ENCODE results near the gene SLC38A1. TPM values are rescaled to one million over a fixed set of nuclear protein-coding genes. Genes with fewer than 3 reads are reported as not detected.
"Not testable (repeated sequence)": the region's sequence is repeated elsewhere in the genome, so short reads cannot be mapped to it uniquely, and the experiment has no call there.

Gene SLC38A1
- total and polyA plus RNA-seq, 5 donors: 20.8 to 82.4 (median 60.0) TPM

DNA sequence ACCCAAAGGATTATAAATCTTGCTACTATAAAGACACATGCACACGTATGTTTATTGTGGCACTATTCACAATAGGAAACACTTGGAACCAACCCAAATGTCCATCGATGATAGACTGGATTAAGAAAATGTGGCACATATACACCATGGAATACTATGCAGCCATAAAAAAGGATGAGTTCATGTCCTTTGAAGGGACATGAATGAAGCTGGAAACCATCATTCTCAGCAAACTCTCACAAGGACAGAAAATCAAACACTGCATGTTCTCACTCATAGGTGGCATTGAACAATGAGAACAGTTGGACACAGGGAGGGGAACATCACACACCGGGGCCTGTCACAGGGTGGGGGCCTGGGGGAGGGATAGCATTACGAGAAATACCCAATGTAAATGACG, 16.8 kb downstream of the SLC38A1 start:
- DNase-seq; H3K27me3 ChIP-seq (ENCODE audit: control insufficient read depth, insufficient read depth); H3K9me3 ChIP-seq (ENCODE audit: control insufficient read depth, low read length); H3K27ac ChIP-seq (ENCODE audit: low read length); H3K4me3 ChIP-seq (ENCODE audit: low read length); ATAC-seq; intact Hi-C loops (cut with DNase I); H3K4me1 ChIP-seq (ENCODE audit: control insufficient read depth, insufficient read depth, low read length): not testable (repeated sequence)
- 97% methylated on average over 5 of the region's 5 CpGs for WGBS

DNA sequence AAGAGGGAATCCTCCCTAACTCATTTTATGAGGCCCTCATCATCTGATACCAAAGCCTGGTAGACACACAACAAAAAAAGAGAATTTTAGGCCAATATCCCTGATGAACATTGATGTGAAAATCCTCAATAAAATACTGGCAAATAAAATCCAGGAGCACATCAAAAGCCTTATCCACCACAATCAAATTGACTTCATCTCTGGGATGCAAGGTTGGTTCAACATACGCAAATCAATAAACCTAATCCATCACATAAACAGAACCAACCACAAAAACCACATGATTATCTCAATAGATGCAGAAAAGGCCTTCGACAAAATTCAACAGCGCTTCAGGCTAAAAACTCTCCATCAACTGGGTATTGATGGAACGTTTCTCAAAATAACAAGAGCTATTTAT, 18.9 kb downstream of the SLC38A1 start:
- H3K27me3 ChIP-seq (ENCODE audit: control insufficient read depth, insufficient read depth); H3K4me3 ChIP-seq (ENCODE audit: low read length); DNase-seq; intact Hi-C loops (cut with DNase I); H3K4me1 ChIP-seq (ENCODE audit: control insufficient read depth, insufficient read depth, low read length); ATAC-seq; H3K27ac ChIP-seq (ENCODE audit: low read length); H3K9me3 ChIP-seq (ENCODE audit: control insufficient read depth, low read length): not testable (repeated sequence)
- WGBS: 92% methylated on average over 4 of the region's 4 CpGs

DNA sequence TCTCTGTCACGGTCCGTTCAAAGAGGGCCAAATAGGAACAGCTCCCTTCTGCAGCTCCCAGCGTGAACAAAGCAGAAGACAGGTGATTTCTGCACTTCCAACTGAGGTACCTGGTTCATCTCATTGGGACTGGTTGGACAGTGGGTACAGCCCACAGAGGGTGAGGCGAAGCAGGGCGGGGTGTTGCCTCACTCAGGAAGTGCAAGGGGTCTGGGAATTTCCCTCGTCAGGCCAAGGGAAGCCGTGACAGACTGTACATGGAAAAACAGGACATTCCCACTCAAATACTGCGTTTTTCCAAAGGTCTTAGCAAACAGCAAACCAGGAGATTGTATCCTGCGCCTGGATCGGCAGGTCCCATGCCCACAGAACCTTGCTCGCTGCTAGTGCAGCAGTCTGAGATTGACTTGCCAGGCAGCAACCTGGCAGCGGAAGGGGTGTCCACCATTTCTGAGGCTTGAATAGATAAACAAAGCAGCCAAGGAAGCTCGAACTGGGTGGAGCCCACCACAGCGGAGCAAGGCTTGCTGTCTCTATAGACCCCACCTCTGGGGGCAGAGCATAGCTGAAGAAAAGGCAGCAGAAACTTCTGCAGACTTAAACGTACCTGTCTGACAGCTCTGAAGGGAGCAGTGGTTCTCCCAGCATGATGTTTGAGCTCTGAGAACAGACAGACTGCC, 22.7 kb downstream of the SLC38A1 start:
- peaks cover 5% of the 10 kb centered on the region for H3K4me1 ChIP-seq (ENCODE audit: control insufficient read depth, insufficient read depth, low read length)
- WGBS: 82% methylated on average over 15 of the region's 15 CpGs
- no peak overlapping the region for H3K4me3 ChIP-seq (ENCODE audit: low read length)
- DNase-seq (no peak), ATAC-seq (no peak)
- no peaks in the 10 kb centered on the region for H3K27me3 ChIP-seq (ENCODE audit: control insufficient read depth, insufficient read depth)
- intact Hi-C loops (cut with DNase I): no loop called here
- H3K27ac ChIP-seq (ENCODE audit: low read length): no peak overlapping the region
- H3K9me3 ChIP-seq (ENCODE audit: control insufficient read depth, low read length): no peaks in the 10 kb centered on the region

DNA sequence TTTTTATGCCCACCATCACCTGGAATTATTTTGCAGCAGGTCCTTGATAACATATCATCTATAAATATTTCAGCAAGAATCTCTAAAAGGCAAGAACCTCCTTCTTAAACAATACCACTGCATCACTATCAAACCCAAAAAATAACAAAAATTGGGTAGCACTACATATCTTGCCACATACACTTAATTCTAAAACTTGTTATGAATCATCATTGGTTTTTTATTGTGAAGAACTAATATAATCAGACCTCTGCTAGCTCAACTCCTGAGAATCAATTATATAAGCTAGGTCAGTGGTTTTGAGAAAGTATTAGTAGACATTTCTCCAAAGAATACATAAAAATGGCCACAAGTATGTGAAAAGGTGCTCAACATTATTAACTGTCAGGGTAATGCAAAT, 23.8 kb downstream of the SLC38A1 start:
- ATAC-seq: no peak
- Histone ChIP-seq H3K27me3 (ENCODE audit: control insufficient read depth, insufficient read depth) (no peaks in the 10 kb centered on the region), H3K4me3 (ENCODE audit: low read length) (no peak overlapping the region), H3K4me1 (ENCODE audit: control insufficient read depth, insufficient read depth, low read length) (peaks cover 5% of the 10 kb centered on the region), H3K9me3 (ENCODE audit: control insufficient read depth, low read length) (no peaks in the 10 kb centered on the region), H3K27ac (ENCODE audit: low read length) (no peak overlapping the region)
- no peak for DNase-seq
- intact Hi-C loops (cut with DNase I): no loop called here

GRCh38 chr12:46244273-46244915, 24.4 kb downstream of the SLC38A1 start:
- WGBS: 90% methylated on average over 1 of the region's 1 CpG
- Histone ChIP-seq H3K9me3 (ENCODE audit: control insufficient read depth, low read length) (no peaks in the 10 kb centered on the region), H3K27me3 (ENCODE audit: control insufficient read depth, insufficient read depth) (no peaks in the 10 kb centered on the region), H3K27ac (ENCODE audit: low read length) (no peak overlapping the region), H3K4me3 (ENCODE audit: low read length) (no peak overlapping the region), H3K4me1 (ENCODE audit: control insufficient read depth, insufficient read depth, low read length) (peaks cover 5% of the 10 kb centered on the region)
- intact Hi-C loops (cut with DNase I): no loop called here
- ATAC-seq (no peak), DNase-seq (no peak)

DNA sequence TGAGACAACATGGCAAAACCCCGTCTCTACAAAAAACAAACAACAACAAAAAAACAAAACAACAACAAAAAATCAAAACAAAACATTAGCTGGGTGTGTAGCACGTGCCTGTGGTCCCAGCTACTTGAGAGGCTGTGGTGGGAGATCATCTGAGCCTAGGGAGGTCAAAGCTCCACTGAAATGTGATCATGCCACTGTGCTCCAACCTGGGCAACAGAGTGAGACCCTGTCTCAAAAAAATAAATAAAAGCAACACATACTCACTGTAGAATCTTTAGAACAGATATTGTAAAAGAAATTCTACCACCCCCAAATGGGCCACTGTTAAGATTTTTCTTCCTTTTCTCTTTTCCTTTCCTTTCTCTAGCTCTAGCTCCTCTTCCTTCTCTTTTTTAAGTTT, 26.3 kb downstream of the SLC38A1 start:
- DNase-seq (no peak), ATAC-seq (no peak)
- intact Hi-C loops (cut with DNase I): no loop called here
- no peaks in the 10 kb centered on the region for H3K9me3 ChIP-seq (ENCODE audit: control insufficient read depth, low read length)
- H3K4me3 ChIP-seq (ENCODE audit: low read length): no peak overlapping the region
- peaks cover 5% of the 10 kb centered on the region for H3K4me1 ChIP-seq (ENCODE audit: control insufficient read depth, insufficient read depth, low read length)
- 91% methylated on average over 2 of the region's 2 CpGs for WGBS
- no peak overlapping the region for H3K27ac ChIP-seq (ENCODE audit: low read length)
- H3K27me3 ChIP-seq (ENCODE audit: control insufficient read depth, insufficient read depth): no peaks in the 10 kb centered on the region

- no peak overlapping the region for H3K27ac ChIP-seq (ENCODE audit: low read length)
- H3K4me1 ChIP-seq (ENCODE audit: control insufficient read depth, insufficient read depth, low read length): no peaks in the 10 kb centered on the region
- H3K27me3 ChIP-seq (ENCODE audit: control insufficient read depth, insufficient read depth): no peaks in the 10 kb centered on the region
- no peak overlapping the region for H3K4me3 ChIP-seq (ENCODE audit: low read length)
- DNase-seq: no peak
- WGBS: 96% methylated on average over 7 of the region's 7 CpGs
- no peak for ATAC-seq
- intact Hi-C loops (cut with DNase I): no loop called here
- no peaks in the 10 kb centered on the region for H3K9me3 ChIP-seq (ENCODE audit: control insufficient read depth, low read length)
Observed at GRCh38 chr12:46240436-46240835, 28.4 kb downstream of the SLC38A1 start.

- WGBS: 84% methylated on average over 1 of the region's 1 CpG
- Histone ChIP-seq H3K4me1 (ENCODE audit: control insufficient read depth, insufficient read depth, low read length) (no peaks in the 10 kb centered on the region), H3K9me3 (ENCODE audit: control insufficient read depth, low read length) (no peaks in the 10 kb centered on the region), H3K27ac (ENCODE audit: low read length) (no peak overlapping the region), H3K4me3 (ENCODE audit: low read length) (no peak overlapping the region), H3K27me3 (ENCODE audit: control insufficient read depth, insufficient read depth) (no peaks in the 10 kb centered on the region)
- DNase-seq: no peak
- intact Hi-C loops (cut with DNase I): no loop called here
- ATAC-seq: no peak
Observed at GRCh38 chr12:46238821-46239220, 30.0 kb downstream of the SLC38A1 start.

- ATAC-seq (no peak), DNase-seq (no peak)
- Histone ChIP-seq H3K27me3 (ENCODE audit: control insufficient read depth, insufficient read depth) (no peaks in the 10 kb centered on the region), H3K4me3 (ENCODE audit: low read length) (no peak overlapping the region), H3K27ac (ENCODE audit: low read length) (no peak overlapping the region), H3K9me3 (ENCODE audit: control insufficient read depth, low read length) (no peaks in the 10 kb centered on the region), H3K4me1 (ENCODE audit: control insufficient read depth, insufficient read depth, low read length) (no peaks in the 10 kb centered on the region)
- intact Hi-C loops (cut with DNase I): no loop called here
- 83% methylated on average over 3 of the region's 3 CpGs for WGBS
Observed at GRCh38 chr12:46237371-46238045, 31.3 kb downstream of the SLC38A1 start.

GRCh38 chr12:46234000-46234399, 34.8 kb downstream of the SLC38A1 start:
- 83% methylated on average over 1 of the region's 1 CpG for WGBS
- intact Hi-C loops (cut with DNase I): no loop called here
- H3K4me1 ChIP-seq (ENCODE audit: control insufficient read depth, insufficient read depth, low read length): no peaks in the 10 kb centered on the region
- H3K4me3 ChIP-seq (ENCODE audit: low read length): no peak overlapping the region
- ATAC-seq (peak in 1 of 2 donors; percentile 65), DNase-seq (no peak)
- no peaks in the 10 kb centered on the region for H3K9me3 ChIP-seq (ENCODE audit: control insufficient read depth, low read length)
- H3K27ac ChIP-seq (ENCODE audit: low read length): no peak overlapping the region
- H3K27me3 ChIP-seq (ENCODE audit: control insufficient read depth, insufficient read depth): no peaks in the 10 kb centered on the region

DNA sequence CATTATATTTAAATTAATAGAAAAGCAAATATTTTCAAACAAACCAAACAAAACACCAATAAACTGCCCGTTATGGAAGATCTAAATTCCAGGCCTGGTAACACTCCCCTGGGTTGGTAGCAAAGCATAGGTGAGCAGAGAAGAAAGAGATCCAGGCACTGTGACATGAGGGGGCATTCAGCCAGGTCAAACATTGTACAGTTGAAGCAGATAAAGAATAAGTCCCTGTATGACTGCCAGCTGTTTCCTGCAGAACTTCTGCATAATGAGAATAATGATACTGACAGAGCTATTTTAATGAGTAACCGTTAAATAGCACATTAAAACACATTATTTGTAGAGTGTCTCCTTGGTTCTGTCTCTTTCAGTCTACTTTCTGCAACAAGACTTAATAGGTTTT, 35.4 kb downstream of the SLC38A1 start:
- no peak overlapping the region for H3K4me3 ChIP-seq (ENCODE audit: low read length)
- 61% methylated on average over 2 of the region's 2 CpGs for WGBS
- H3K27ac ChIP-seq (ENCODE audit: low read length): no peak overlapping the region
- H3K4me1 ChIP-seq (ENCODE audit: control insufficient read depth, insufficient read depth, low read length): no peaks in the 10 kb centered on the region
- intact Hi-C loops (cut with DNase I): no loop called here
- DNase-seq (no peak), ATAC-seq (no peak)
- no peaks in the 10 kb centered on the region for H3K27me3 ChIP-seq (ENCODE audit: control insufficient read depth, insufficient read depth)
- no peaks in the 10 kb centered on the region for H3K9me3 ChIP-seq (ENCODE audit: control insufficient read depth, low read length)

All from right cardiac atrium (tissue), 5 donors.